Heart left ventricle (tissue), 16 donors: ENCODE measurements around the gene REL. TPM values are rescaled to one million over a fixed set of nuclear protein-coding genes. Genes with fewer than 3 reads are reported as not detected.
"Not testable (repeated sequence)": the region's sequence is repeated elsewhere in the genome, so short reads cannot be mapped to it uniquely, and the experiment has no call there.

Experiments
- ATAC-seq, 4 donors: fragments of 200-7000 bp; cut with Tn5 transposase; one replicate each; pipeline ENCODE4 v1.9.1; 2020 to 2022; ENCODE audit warnings: moderate library complexity in 4 of 4, mild to moderate bottlenecking in 3 of 4, moderate number of reproducible peaks in 1 of 4
- DNase-seq, 5 donors: peaks; one replicate each; pipeline ENCODE4 v3.0.0-alpha.2; 2020
- H3K27ac ChIP-seq, 12 donors: fragments of 200-600 bp; sonication (generic) in 4 of 12; one replicate each; pipeline versions ENCODE4 v1.5.0 to v1.8.0; 2016 to 2022; ENCODE audit warnings: mild to moderate bottlenecking in 2 of 12
- H3K27me3 ChIP-seq, 9 donors: fragments of 200-600 bp; sonication (generic) in 2 of 9; one replicate each; pipeline versions ENCODE4 v1.5.1 to v1.8.0; 2016 to 2022; ENCODE audit warnings: mild to moderate bottlenecking in 3 of 9
- H3K36me3 ChIP-seq, 9 donors: fragments of 200-600 bp; sonication (generic) in 2 of 9; one replicate each; pipeline versions ENCODE4 v1.5.0 to v1.8.0; 2018 to 2022; ENCODE audit warnings: mild to moderate bottlenecking in 2 of 9
- H3K4me1 ChIP-seq, 12 donors: fragments of 200-600 bp; sonication (generic) in 4 of 12; one replicate each; pipeline versions ENCODE4 v1.5.0 to v1.8.0; 2016 to 2022; ENCODE audit warnings: mild to moderate bottlenecking in 3 of 12
- H3K4me3 ChIP-seq, 12 donors: fragments of 200-600 bp; sonication (generic) in 4 of 12; one replicate each; pipeline versions ENCODE4 v1.5.0 to v1.8.0; 2017 to 2022; ENCODE audit warnings: mild to moderate bottlenecking in 9 of 12, moderate library complexity in 4 of 12
- H3K9me3 ChIP-seq, 12 donors: fragments of 200-600 bp; sonication (generic) in 4 of 12; one replicate each; pipeline versions ENCODE4 v1.5.0 to v1.8.0; 2016 to 2022; ENCODE audit warnings: mild to moderate bottlenecking in 1 of 12
- CTCF ChIP-seq, 12 donors: fragments of 200-600 bp; sonication (generic) in 4 of 12; IDR thresholded peaks; one replicate each; pipeline versions ENCODE4 v1.5.0 to v1.8.0; 2018 to 2022; ENCODE audit warnings: antibody characterized with exemption in 12 of 12, mild to moderate bottlenecking in 5 of 12
- POLR2A ChIP-seq, 2 donors: fragments of 450-650 bp; IDR thresholded peaks; one replicate each; pipeline ENCODE4 v1.6.1; 2017; ENCODE audit warnings: antibody characterized with exemption in 2 of 2, mild to moderate bottlenecking in 2 of 2, moderate library complexity in 2 of 2
- WGBS, 4 donors: extraction: QIAGEN DNeasy Blood & Tissue Kit in 2 of 4; methylation state at CpG; one replicate each; pipeline versions ENCODE4 v1.1.5 to v1.1.7; 2013 to 2018; 5-methylcytosine and 5-hydroxymethylcytosine counted together
- intact Hi-C, 10 donors: fragments of 100-400 bp; cut with DNase I; formaldehyde crosslinking; loops; one replicate each; pipeline versions ENCODE4 v1.11.1 to v1.14.2; 2022
- polyA plus RNA-seq, 2 donors: library from polyadenylated mRNA; stranded (reverse); fragments of 200-250 nt; gene quantifications; one replicate each; pipeline ENCODE4 v1.2.3, GENCODE V29; 2013
- total RNA-seq, 9 donors: library from RNA; depleted of rRNA in 2 of 9; stranded (reverse); fragments of >200 nt in 2 of 9; fragmentation: NEBNext Ultra II Directional in 3 of 9; extraction: Animal tissue kit (Norgen Biotek cat#: 25700) in 3 of 9; gene quantifications; one replicate each; pipeline versions ENCODE4 v1.1.0 to v1.2.4, GENCODE V29; 2016 to 2023
- donor health status: ischemic (EF 13 %, LVEDD 7.1; RV severe dilation, severe dysfunction).
- donor health status: healthy with polysubstance abuse.
- donor health status: DM: no; HTN: yes; CAD: no.
- donor health status: DM: no; HTN: no; CAD: no.
- donor health status: ischemic (EF 25% LVEDD 6.9; RV normal size, moderate dysfunction).
- donor health status: ischemic (EF 25% LVEDD 5.7; RV mildly dilated, moderate dysfunction).
- donor health status: healthy.
- donor health status: DM: yes; HTN: yes; CAD: no.
- donor health status: ischemic (EF 35%, LVEDD 5.7; RV mildly dilated, moderate dysfunction).
- donor health status: nonischemic (EF 11% LVEDD 7.7; RV severe dilation, severe dysfunction).
- donor health status: DM: yes; HTN: yes; CAD: no.
- donor health status: PGD.
- donor health status: ischemic (EF 29% LVEDD 5.4; RV normal size, mild dysfunction).
- donor health status: nonischemic (EF 23%, LVEDD 6.1; RV moderate dilation, normal function).

REL gene
- total and polyA plus RNA-seq, 11 donors, result 1.4 to 16.0 (median 6.0) TPM

- Histone ChIP-seq H3K27ac (no peak overlapping the region), H3K27me3 (no peaks in the 10 kb centered on the region), H3K4me1 (peaks cover 0 to 31% (median 13%) of the 10 kb centered on the region in 12 donors), H3K36me3 (peaks cover 0 to 40% (median 35%) of the 10 kb centered on the region in 9 donors), H3K4me3 (no peak overlapping the region), H3K9me3 (no peaks in the 10 kb centered on the region)
- TF ChIP-seq CTCF (IDR thresholded peaks at IDR 0.05) (no peak), POLR2A (IDR thresholded peaks at IDR 0.05) (no peak)
- no peak for DNase-seq
- 98 to 100% (median 99%) methylated on average over 1 of the region's 1 CpG for WGBS, 4 donors
- intact Hi-C loops, result no loop called here
- no peak for ATAC-seq
Measured at GRCh38 chr2:60890393-60890707, 9.0 kb downstream of the REL start.

GRCh38 chr2:60891180-60891579 lies 9.8 kb downstream of the REL start:
- WGBS, 4 donors, result 69 to 73% (median 71%) methylated on average over 3 of the region's 3 CpGs
- H3K27ac ChIP-seq, result no peak overlapping the region
- ATAC-seq (no peak), DNase-seq (no peak)
- H3K36me3 ChIP-seq, result peaks cover 0 to 49% (median 43%) of the 10 kb centered on the region in 9 donors
- no peaks in the 10 kb centered on the region for H3K27me3 ChIP-seq
- intact Hi-C loops, result no loop called here
- no peaks in the 10 kb centered on the region for H3K9me3 ChIP-seq
- peaks cover 0 to 23% (median 6%) of the 10 kb centered on the region in 12 donors for H3K4me1 ChIP-seq
- H3K4me3 ChIP-seq, result no peak overlapping the region
- no peak for TF ChIP-seq POLR2A (IDR thresholded peaks at IDR 0.05)

- Histone ChIP-seq H3K36me3 (peaks cover 0 to 99% (median 93%) of the 10 kb centered on the region in 9 donors), H3K4me3 (no peak overlapping the region), H3K27me3 (no peaks in the 10 kb centered on the region), H3K4me1 (peaks cover 0 to 10% (median 0%) of the 10 kb centered on the region in 12 donors), H3K27ac (no peak overlapping the region), H3K9me3 (no peaks in the 10 kb centered on the region)
- 96 to 100% (median 99%) methylated on average over 1 of the region's 1 CpG for WGBS, 4 donors
- TF ChIP-seq CTCF (IDR thresholded peaks at IDR 0.05) (no peak), POLR2A (IDR thresholded peaks at IDR 0.05) (no peak)
- no peak for ATAC-seq
- intact Hi-C loops, result no loop called here
- DNase-seq, result no peak
Measured at GRCh38 chr2:60898567-60898966, 17.2 kb downstream of the REL start.

- H3K36me3 ChIP-seq, result peaks cover 0 to 98% (median 92%) of the 10 kb centered on the region in 9 donors
- TF ChIP-seq POLR2A (IDR thresholded peaks at IDR 0.05) (no peak), CTCF (IDR thresholded peaks at IDR 0.05) (no peak)
Measured at GRCh38 chr2:60899230-60899891, 18.0 kb downstream of the REL start.

GRCh38 chr2:60899892-60900249 lies 18.5 kb downstream of the REL start:
- ATAC-seq, result no peak
- 90 to 100% (median 93%) methylated on average over 1 of the region's 1 CpG for WGBS, 4 donors
- Histone ChIP-seq H3K9me3 (no peaks in the 10 kb centered on the region), H3K36me3 (peaks cover 0 to 98% (median 92%) of the 10 kb centered on the region in 9 donors), H3K27me3 (no peaks in the 10 kb centered on the region), H3K4me3 (no peak overlapping the region), H3K4me1 (peaks cover 0 to 10% (median 0%) of the 10 kb centered on the region in 12 donors), H3K27ac (no peak overlapping the region)
- TF ChIP-seq CTCF (IDR thresholded peaks at IDR 0.05) (no peak), POLR2A (IDR thresholded peaks at IDR 0.05) (no peak)
- intact Hi-C loops, result no loop called here
- no peak for DNase-seq

More at GRCh38 chr2:60899230-60899891, 18.0 kb downstream of the REL start:
- intact Hi-C loops, result no loop called here
- ATAC-seq (no peak), DNase-seq (no peak)
- Histone ChIP-seq H3K4me1 (peaks cover 0 to 10% (median 0%) of the 10 kb centered on the region in 12 donors), H3K27me3 (no peaks in the 10 kb centered on the region), H3K9me3 (no peaks in the 10 kb centered on the region), H3K27ac (no peak overlapping the region), H3K4me3 (no peak overlapping the region)
- WGBS, 4 donors, result 78 to 81% (median 80%) methylated on average over 6 of the region's 6 CpGs

- peaks cover 0 to 98% (median 83%) of the 10 kb centered on the region in 9 donors for H3K36me3 ChIP-seq
- WGBS, 4 donors, result 90 to 93% (median 92%) methylated on average over 6 of the region's 6 CpGs
- H3K27ac ChIP-seq, H3K27me3 ChIP-seq, DNase-seq, intact Hi-C loops, H3K9me3 ChIP-seq, H3K4me3 ChIP-seq, ATAC-seq: not testable (repeated sequence)
- H3K4me1 ChIP-seq, result peaks cover 0 to 10% (median 0%) of the 10 kb centered on the region in 12 donors
Measured at GRCh38 chr2:60901296-60901695, 19.9 kb downstream of the REL start.

GRCh38 chr2:60905867-60906266 lies 24.5 kb downstream of the REL start:
- DNase-seq, ATAC-seq, H3K4me3 ChIP-seq, intact Hi-C loops, H3K4me1 ChIP-seq, H3K27ac ChIP-seq, H3K9me3 ChIP-seq, H3K27me3 ChIP-seq: not testable (repeated sequence)
- H3K36me3 ChIP-seq, result peaks cover 0 to 89% (median 40%) of the 10 kb centered on the region in 9 donors
- WGBS, 4 donors, result 85 to 95% (median 93%) methylated on average over 5 of the region's 5 CpGs
